Kidney glomerular epithelial cell (primary cell): ENCODE results near the gene ILKAP.

ENCODE experiments used
- DNase-seq: peaks from one replicate; lab custom pipeline; 2025; lab: John Stamatoyannopoulos, UW

The ILKAP gene

GRCh38 chr2:238236571-238236970 lies 33.1 kb upstream of the ILKAP start:
- DNase-seq = no peak

- DNase-seq = no peak
These were observed 32.4 kb upstream of the ILKAP start for GRCh38 chr2:238235856-238236255.

GRCh38 chr2:238235331-238235732 lies 31.8 kb upstream of the ILKAP start:
- DNase-seq = no peak

- DNase-seq = no peak
These were observed 30.1 kb upstream of the ILKAP start for GRCh38 chr2:238233625-238234024.

DNA sequence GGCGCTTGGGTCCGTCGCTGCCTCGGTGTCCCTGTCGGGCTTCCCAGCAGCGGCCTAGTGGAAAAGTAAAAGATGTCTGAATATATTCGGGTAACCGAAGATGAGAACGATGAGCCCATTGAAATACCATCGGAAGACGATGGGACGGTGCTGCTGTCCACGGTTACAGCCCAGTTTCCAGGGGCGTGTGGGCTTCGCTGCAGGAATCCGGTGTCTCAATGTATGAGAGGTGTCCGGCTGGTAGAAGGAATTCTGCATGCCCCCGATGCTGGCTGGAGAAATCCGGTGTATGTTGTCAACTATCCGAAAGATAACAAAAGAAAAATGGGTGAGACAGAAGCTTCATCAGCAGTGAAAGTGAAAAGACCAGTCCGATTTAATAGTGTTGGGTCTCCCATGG lies 28.3 kb upstream of the ILKAP start:
- no peak for DNase-seq

DNA sequence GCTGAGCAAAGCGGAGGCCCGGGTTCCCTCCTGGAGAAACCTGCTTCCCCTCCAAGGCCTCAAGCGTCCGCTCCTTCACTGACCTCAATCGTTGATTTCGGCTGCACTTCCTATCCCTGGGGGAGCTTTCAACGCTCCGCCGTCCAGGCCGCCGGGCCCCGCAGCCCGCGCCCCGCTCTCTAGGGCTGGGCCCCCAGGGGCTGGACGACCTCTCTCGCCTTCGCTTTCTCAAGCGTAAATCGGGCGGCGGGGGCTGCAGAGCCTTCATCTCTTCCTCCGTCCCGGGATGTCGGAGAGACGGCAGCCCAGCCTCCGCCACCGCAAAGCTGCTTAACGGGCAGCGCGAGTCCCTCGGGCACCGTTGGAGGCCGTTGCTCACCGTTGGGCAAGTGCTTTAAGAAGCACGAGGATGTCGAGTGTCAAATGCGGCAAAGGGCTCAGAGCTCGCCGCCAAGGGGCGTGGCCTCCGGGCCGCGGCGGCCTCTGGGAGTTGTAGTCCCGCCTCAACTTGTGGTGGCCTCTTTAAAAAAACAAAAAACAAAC lies 27.8 kb upstream of the ILKAP start:
- no peak for DNase-seq

GRCh38 chr2:238230699-238231098 lies 27.2 kb upstream of the ILKAP start:
- no peak for DNase-seq

GRCh38 chr2:238228700-238229099 lies 25.2 kb upstream of the ILKAP start:
- DNase-seq = no peak

- no peak for DNase-seq
These were observed 24.1 kb upstream of the ILKAP start for GRCh38 chr2:238227587-238228032.

DNA sequence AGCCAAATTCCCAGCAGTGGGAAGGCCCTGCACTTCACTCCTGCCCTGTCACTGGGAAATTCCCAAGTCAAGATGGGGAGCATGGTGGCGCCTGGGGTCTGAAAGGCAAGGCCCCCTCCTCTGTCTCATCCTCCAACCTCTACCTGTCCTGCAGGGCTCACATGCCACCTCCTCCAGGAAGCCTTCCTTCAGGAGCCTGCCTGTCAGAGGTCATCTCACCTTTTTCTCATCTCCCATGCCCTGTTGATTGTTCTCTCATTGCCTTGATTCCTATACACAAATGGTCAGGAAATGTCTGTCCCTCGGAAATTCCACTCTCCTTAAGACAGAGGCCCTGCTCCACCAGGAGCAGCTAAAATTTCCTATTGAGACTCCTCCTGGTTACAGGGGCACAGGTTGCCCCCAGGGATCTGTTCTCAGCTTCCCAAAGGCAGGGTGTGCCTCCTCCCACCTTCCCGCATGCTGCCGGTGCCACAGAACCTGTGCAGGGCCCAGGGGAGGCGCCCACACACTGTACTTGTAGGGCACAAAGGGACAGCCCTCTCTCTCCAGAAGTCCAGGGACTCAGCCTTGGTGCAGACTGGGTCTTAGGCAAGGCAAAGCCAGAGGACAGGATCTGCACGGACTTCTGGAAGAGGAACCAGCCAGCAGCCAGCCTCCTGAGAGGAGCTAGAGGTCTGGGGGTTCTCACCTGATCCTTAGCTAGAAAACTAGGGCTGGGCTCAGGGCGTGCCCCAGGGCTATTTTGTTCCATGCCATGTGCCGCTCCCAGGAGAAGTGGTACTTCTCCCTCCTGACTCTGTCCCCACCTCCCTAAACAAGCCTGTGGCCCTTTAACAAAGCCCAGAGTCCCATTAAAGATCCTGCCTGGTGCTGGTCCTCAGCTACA lies 23.4 kb upstream of the ILKAP start:
- DNase-seq = no peak

- DNase-seq = no peak
These were observed 22.6 kb upstream of the ILKAP start for GRCh38 chr2:238225911-238226697.

- no peak for DNase-seq
These were observed 21.6 kb upstream of the ILKAP start for GRCh38 chr2:238225121-238225520.

- no peak for DNase-seq
These were observed 21.0 kb upstream of the ILKAP start for GRCh38 chr2:238224356-238225035.

- no peak for DNase-seq
These were observed 17.5 kb upstream of the ILKAP start for GRCh38 chr2:238220892-238221521.

- DNase-seq = no peak
These were observed 16.9 kb upstream of the ILKAP start for GRCh38 chr2:238220274-238220891.

GRCh38 chr2:238216651-238217184 lies 13.2 kb upstream of the ILKAP start:
- no peak for DNase-seq

DNA sequence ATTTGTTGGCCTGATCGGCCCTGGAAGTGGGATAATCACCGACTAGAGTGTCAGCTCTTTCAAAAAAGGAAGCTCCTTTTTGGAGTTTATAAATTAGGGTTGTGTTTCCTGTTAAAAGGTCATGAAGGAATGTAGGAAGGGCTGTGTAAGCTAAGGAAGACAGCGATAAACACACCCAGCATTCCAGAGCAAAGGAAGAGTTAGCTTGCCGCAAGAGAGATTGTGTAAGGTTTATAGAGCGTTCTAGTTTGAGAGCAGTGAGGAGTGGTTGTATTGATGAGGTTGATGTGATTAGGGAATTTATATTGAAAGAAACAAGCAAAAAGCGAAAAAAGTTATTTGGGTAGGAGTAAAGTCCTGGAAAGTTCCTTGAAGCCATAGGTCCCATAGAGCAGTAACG lies 3.5 kb upstream of the ILKAP start:
- DNase-seq = no peak

DNA sequence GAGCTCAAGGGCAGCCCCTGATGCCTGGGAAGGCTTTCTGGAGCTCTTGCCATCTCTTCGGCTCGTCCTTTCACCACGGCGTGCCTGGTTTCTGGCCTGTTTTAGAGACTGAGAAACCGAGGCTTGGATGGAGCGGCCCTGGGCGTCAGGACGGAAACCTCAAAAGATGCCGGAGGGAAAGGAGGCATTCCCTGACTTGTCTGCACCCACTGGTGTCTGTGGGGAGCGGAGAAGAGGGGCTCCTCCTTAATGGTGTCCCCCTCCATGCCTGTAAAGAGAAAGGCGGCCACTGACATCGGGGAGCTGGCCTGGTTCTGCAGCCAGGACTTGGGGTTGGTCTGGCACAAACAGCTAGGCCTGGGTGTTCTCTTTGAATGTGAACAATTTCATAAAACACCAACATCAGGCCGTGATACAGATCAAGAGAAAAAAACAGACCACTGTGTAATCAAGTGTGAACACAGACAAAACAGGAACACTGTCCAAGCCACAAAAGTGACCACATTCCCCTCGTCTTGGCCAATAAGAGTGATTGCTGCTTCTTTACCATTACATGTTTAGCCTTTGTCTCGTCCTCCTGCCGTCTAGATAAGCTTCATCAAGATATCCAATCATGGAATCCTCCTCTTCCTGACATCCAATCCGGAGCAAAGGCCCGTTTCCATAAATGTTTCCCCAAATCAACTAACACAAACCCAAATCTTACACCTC lies 633 bp upstream of the ILKAP start:
- no peak for DNase-seq

- DNase-seq = peak; percentile 19
These were observed 985 bp downstream of the ILKAP start for GRCh38 chr2:238202326-238203093.

DNA sequence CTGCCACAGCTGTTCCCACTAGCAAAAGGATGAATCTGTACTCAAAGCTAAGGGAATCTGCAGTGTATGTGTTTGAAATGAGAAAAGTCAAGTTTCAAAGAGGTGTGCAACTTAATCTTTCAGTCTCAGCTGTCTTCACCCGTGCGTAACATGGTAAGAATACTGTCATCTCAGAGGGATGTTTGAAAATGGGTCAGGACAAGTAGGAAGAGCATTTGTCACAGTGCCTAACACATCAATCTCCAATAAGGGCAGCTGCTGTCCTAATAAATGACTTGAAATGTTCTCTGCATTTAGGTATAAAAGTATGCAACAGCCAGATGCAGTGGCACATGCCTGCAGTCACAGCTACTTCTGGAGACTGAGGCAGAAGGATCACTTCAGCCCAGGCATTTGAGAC lies 13.1 kb downstream of the ILKAP start:
- DNase-seq = no peak
